HEK293 (cell line): ENCODE measurements around the gene SPACDR.

ENCODE experiments used
- SETDB1 ChIP-seq: IDR thresholded peaks from one replicate; pipeline ENCODE4 v1.6.1; 2017; ENCODE audit warnings: mild to moderate bottlenecking, low read length, moderate library complexity, mixed read lengths; ENCODE audit not compliant: insufficient read length
- TCF7L2 ChIP-seq: IDR thresholded peaks from 2 replicates; pipeline ENCODE4 v1.6.1; 2011; ENCODE audit warnings: low read depth, mild to moderate bottlenecking, inconsistent platforms, low read length, moderate library complexity, borderline replicate concordance
- ZBTB8A ChIP-seq: fragments of 450-650 bp; formaldehyde crosslinking; IDR thresholded peaks from 2 replicates; pipeline ENCODE4 v1.5.1; 2016; ENCODE audit warnings: missing biosample characterization, missing genetic modification characterization
- ZNF146 ChIP-seq: fragments of 450-650 bp; formaldehyde crosslinking; IDR thresholded peaks from 2 replicates; pipeline ENCODE4 v1.5.1; 2016; ENCODE audit warnings: missing biosample characterization, missing genetic modification characterization
- ZNF24 ChIP-seq: fragments of 450-650 bp; formaldehyde crosslinking; IDR thresholded peaks from 2 replicates; pipeline ENCODE4 v1.5.1; 2016; ENCODE audit warnings: missing biosample characterization, missing genetic modification characterization
- ZNF792 ChIP-seq: fragments of 450-650 bp; formaldehyde crosslinking; IDR thresholded peaks from 2 replicates; pipeline ENCODE4 v1.5.1; 2016; ENCODE audit warnings: missing biosample characterization, missing genetic modification characterization
- TF ChIP-seq, protein P1 (sequence below): fragments of 450-650 bp; formaldehyde crosslinking; IDR thresholded peaks from 2 replicates; pipeline ENCODE4 v1.5.1; 2016; ENCODE audit warnings: missing biosample characterization, missing genetic modification characterization
- TF ChIP-seq, protein P2 (sequence below): fragments of 450-650 bp; formaldehyde crosslinking; conservative IDR thresholded peaks from 2 replicates; pipeline ENCODE4 v1.5.1; 2016; ENCODE audit warnings: low read depth, missing biosample characterization, missing genetic modification characterization
- TF ChIP-seq, protein P3 (sequence below): fragments of 450-650 bp; formaldehyde crosslinking; IDR thresholded peaks from 2 replicates; pipeline ENCODE4 v1.5.1; 2016; ENCODE audit warnings: missing biosample characterization, missing genetic modification characterization
- TF ChIP-seq, protein P4 (sequence below): sonication (generic); formaldehyde crosslinking; IDR thresholded peaks from 2 replicates; pipeline ENCODE4 v1.8.1; 2022; ENCODE audit warnings: mild to moderate bottlenecking, moderate library complexity, missing genetic modification reagents
- TF ChIP-seq, protein P5 (sequence below): fragments of 450-650 bp; formaldehyde crosslinking; IDR thresholded peaks from 2 replicates; pipeline ENCODE4 v1.5.1; 2016; ENCODE audit warnings: missing biosample characterization, missing genetic modification characterization

DNA sequence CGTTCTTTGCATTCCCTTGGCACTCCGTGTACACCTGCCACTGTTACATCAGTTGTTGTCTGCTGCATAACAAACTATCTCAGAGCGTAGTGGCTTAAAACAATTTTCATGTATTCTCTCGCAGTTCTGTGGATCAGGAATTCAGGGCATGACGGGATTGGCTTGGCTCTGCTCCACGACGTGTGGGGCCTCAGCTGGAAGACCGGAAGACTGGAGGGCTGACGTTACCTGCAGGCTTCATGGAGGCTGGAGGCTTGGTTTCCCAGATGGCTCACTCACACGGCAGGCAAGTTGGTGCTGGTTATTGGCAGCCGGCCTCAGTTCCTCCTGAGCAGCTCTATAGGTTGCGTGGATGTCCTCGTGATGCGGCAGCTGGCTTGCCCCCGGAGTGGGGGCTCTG lies 45.2 kb upstream of the SPACDR start:
- TF ChIP-seq, protein P1, sequence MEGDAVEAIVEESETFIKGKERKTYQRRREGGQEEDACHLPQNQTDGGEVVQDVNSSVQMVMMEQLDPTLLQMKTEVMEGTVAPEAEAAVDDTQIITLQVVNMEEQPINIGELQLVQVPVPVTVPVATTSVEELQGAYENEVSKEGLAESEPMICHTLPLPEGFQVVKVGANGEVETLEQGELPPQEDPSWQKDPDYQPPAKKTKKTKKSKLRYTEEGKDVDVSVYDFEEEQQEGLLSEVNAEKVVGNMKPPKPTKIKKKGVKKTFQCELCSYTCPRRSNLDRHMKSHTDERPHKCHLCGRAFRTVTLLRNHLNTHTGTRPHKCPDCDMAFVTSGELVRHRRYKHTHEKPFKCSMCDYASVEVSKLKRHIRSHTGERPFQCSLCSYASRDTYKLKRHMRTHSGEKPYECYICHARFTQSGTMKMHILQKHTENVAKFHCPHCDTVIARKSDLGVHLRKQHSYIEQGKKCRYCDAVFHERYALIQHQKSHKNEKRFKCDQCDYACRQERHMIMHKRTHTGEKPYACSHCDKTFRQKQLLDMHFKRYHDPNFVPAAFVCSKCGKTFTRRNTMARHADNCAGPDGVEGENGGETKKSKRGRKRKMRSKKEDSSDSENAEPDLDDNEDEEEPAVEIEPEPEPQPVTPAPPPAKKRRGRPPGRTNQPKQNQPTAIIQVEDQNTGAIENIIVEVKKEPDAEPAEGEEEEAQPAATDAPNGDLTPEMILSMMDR (tag by site-specific recombination) = no peak
- TF ChIP-seq ZNF792 (tag by site-specific recombination) (no peak), ZNF24 (tag by site-specific recombination) (no peak), TCF7L2 (no peak), ZNF146 (tag by site-specific recombination) (no peak), SETDB1 (no peak), ZBTB8A (tag by site-specific recombination) (no peak)
- TF ChIP-seq, protein P2, sequence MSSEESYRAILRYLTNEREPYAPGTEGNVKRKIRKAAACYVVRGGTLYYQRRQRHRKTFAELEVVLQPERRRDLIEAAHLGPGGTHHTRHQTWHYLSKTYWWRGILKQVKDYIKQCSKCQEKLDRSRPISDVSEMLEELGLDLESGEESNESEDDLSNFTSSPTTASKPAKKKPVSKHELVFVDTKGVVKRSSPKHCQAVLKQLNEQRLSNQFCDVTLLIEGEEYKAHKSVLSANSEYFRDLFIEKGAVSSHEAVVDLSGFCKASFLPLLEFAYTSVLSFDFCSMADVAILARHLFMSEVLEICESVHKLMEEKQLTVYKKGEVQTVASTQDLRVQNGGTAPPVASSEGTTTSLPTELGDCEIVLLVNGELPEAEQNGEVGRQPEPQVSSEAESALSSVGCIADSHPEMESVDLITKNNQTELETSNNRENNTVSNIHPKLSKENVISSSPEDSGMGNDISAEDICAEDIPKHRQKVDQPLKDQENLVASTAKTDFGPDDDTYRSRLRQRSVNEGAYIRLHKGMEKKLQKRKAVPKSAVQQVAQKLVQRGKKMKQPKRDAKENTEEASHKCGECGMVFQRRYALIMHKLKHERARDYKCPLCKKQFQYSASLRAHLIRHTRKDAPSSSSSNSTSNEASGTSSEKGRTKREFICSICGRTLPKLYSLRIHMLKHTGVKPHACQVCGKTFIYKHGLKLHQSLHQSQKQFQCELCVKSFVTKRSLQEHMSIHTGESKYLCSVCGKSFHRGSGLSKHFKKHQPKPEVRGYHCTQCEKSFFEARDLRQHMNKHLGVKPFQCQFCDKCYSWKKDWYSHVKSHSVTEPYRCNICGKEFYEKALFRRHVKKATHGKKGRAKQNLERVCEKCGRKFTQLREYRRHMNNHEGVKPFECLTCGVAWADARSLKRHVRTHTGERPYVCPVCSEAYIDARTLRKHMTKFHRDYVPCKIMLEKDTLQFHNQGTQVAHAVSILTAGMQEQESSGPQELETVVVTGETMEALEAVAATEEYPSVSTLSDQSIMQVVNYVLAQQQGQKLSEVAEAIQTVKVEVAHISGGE = no peak
- TF ChIP-seq, protein P3, sequence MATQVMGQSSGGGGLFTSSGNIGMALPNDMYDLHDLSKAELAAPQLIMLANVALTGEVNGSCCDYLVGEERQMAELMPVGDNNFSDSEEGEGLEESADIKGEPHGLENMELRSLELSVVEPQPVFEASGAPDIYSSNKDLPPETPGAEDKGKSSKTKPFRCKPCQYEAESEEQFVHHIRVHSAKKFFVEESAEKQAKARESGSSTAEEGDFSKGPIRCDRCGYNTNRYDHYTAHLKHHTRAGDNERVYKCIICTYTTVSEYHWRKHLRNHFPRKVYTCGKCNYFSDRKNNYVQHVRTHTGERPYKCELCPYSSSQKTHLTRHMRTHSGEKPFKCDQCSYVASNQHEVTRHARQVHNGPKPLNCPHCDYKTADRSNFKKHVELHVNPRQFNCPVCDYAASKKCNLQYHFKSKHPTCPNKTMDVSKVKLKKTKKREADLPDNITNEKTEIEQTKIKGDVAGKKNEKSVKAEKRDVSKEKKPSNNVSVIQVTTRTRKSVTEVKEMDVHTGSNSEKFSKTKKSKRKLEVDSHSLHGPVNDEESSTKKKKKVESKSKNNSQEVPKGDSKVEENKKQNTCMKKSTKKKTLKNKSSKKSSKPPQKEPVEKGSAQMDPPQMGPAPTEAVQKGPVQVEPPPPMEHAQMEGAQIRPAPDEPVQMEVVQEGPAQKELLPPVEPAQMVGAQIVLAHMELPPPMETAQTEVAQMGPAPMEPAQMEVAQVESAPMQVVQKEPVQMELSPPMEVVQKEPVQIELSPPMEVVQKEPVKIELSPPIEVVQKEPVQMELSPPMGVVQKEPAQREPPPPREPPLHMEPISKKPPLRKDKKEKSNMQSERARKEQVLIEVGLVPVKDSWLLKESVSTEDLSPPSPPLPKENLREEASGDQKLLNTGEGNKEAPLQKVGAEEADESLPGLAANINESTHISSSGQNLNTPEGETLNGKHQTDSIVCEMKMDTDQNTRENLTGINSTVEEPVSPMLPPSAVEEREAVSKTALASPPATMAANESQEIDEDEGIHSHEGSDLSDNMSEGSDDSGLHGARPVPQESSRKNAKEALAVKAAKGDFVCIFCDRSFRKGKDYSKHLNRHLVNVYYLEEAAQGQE = no peak
- TF ChIP-seq, protein P4, sequence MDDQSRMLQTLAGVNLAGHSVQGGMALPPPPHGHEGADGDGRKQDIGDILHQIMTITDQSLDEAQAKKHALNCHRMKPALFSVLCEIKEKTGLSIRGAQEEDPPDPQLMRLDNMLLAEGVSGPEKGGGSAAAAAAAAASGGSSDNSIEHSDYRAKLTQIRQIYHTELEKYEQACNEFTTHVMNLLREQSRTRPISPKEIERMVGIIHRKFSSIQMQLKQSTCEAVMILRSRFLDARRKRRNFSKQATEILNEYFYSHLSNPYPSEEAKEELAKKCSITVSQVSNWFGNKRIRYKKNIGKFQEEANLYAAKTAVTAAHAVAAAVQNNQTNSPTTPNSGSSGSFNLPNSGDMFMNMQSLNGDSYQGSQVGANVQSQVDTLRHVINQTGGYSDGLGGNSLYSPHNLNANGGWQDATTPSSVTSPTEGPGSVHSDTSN (CRISPR knock-in tag) = no peak
- TF ChIP-seq, protein P5, sequence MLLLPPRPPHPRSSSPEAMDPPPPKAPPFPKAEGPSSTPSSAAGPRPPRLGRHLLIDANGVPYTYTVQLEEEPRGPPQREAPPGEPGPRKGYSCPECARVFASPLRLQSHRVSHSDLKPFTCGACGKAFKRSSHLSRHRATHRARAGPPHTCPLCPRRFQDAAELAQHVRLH (tag by site-specific recombination) = no peak
